Activated CD4-positive, alpha-beta T cell treated with anti-CD3 and anti-CD28 coated beads, Interleukin-2, amount 10 ng/mL, durations not matched to agents 24 days and 14 days (primary cell): Measurements from ENCODE around the gene B3GNT9. TPM values are rescaled to one million over a fixed set of nuclear protein-coding genes. Genes with fewer than 3 reads are reported as not detected.

Experiments used
- DNase-seq: peaks from one replicate; pipeline ENCODE4 v3.0.0; 2022
- H3K27ac Mint-ChIP-seq: one replicate; pipeline ENCODE4 v1.8.0; 2022; ENCODE audit warnings: mild to moderate bottlenecking, mixed read lengths
- H3K27me3 Mint-ChIP-seq: one replicate; pipeline ENCODE4 v1.8.0; 2022; ENCODE audit warnings: mixed read lengths
- H3K36me3 Mint-ChIP-seq: one replicate; pipeline ENCODE4 v1.8.0; 2022; ENCODE audit warnings: low read depth, mild to moderate bottlenecking, mixed read lengths
- H3K4me1 Mint-ChIP-seq: one replicate; pipeline ENCODE4 v1.8.0; 2021; ENCODE audit warnings: mixed read lengths
- H3K4me3 Mint-ChIP-seq: one replicate; pipeline ENCODE4 v1.8.0; 2022; ENCODE audit warnings: mild to moderate bottlenecking, moderate library complexity, mixed read lengths
- H3K9me3 Mint-ChIP-seq: one replicate; pipeline ENCODE4 v1.8.0; 2021; ENCODE audit warnings: mixed read lengths
- intact Hi-C: fragments of 100-400 bp; cut with micrococcal nuclease; formaldehyde crosslinking; loops from one replicate; pipeline ENCODE4 v1.15.1; 2023
- total RNA-seq: library from RNA; stranded (reverse); gene quantifications from 2 replicates; pipeline ENCODE4 v1.2.3, GENCODE V29; 2022

The B3GNT9 gene, protein sequence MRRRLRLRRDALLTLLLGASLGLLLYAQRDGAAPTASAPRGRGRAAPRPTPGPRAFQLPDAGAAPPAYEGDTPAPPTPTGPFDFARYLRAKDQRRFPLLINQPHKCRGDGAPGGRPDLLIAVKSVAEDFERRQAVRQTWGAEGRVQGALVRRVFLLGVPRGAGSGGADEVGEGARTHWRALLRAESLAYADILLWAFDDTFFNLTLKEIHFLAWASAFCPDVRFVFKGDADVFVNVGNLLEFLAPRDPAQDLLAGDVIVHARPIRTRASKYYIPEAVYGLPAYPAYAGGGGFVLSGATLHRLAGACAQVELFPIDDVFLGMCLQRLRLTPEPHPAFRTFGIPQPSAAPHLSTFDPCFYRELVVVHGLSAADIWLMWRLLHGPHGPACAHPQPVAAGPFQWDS
- 5.5 and 5.6 TPM in 2 replicates for total RNA-seq

GRCh38 chr16:67150833-67151396 is at the start of gene B3GNT9:
B3GNT9 (minus strand) TSS chr16:67150998; CDS start chr16:67150485, 513 bp downstream.
- peaks cover 34% of the 10 kb centered on the region for H3K4me1 Mint-ChIP-seq
- H3K9me3 Mint-ChIP-seq = no peaks in the 10 kb centered on the region
- peaks cover 42% of the 10 kb centered on the region for H3K36me3 Mint-ChIP-seq
- intact Hi-C loops = no loop called here
- peak; percentile 85 for DNase-seq
- peak within 1 kb of the TSS; percentile 62 for H3K27ac Mint-ChIP-seq
- no peaks in the 10 kb centered on the region for H3K27me3 Mint-ChIP-seq
- peak within 1 kb of the TSS; percentile 70 for H3K4me3 Mint-ChIP-seq

DNA sequence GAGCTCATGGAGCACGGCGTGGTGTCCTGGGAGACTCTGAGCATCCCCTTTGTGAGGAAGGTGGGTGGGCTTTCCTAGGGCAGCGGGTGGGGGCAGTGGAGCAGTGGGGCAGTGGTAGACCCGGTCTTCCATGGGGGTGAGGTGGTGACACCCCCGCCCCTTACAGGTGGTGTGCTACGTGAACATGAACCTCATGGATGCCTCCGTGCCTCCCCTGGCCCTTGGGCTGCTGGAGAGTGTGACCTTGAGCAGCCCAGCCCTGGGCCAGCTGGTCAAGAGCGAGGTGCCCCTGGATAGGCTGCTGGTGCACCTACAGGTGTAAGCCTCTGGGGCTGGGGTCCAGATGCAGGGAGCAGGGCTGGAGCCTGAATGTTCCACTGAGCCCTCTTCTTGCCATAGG is 49.7 kb upstream of the B3GNT9 start:
- intact Hi-C loops = no loop called here
- Mint-ChIP-seq H3K27ac (no peak overlapping the region), H3K4me1 (peaks cover 9% of the 10 kb centered on the region), H3K36me3 (peaks cover 39% of the 10 kb centered on the region), H3K4me3 (no peak overlapping the region), H3K27me3 (no peaks in the 10 kb centered on the region), H3K9me3 (no peaks in the 10 kb centered on the region)
- no peak for DNase-seq

DNA sequence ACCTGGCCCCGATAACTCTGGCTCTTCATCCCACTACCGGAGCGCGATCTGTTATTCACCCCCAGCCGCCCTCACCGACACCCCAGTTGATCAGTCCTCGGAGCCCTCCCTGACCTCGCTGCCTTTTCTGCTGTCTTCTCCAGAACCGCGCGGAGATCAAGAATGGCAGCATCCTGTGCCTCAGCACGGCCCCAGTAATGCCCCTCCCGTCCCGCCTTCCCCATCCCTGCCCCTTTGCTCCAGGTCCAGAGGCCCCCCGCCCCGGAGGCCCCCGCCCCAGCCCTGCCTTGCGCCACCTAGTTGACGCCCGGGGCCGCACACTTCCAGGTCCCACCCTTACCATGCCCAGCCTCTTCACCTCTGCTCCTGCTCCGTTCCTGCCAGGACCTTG is 49.0 kb upstream of the B3GNT9 start:
- intact Hi-C loops = no loop called here
- H3K27ac Mint-ChIP-seq = no peak overlapping the region
- H3K9me3 Mint-ChIP-seq = no peaks in the 10 kb centered on the region
- H3K36me3 Mint-ChIP-seq = peaks cover 46% of the 10 kb centered on the region
- H3K4me3 Mint-ChIP-seq = no peak overlapping the region
- DNase-seq = no peak
- H3K4me1 Mint-ChIP-seq = peaks cover 9% of the 10 kb centered on the region
- no peaks in the 10 kb centered on the region for H3K27me3 Mint-ChIP-seq

GRCh38 chr16:67199011-67199807 is 48.4 kb upstream of the B3GNT9 start, which contains the start of gene ELMO3:
ELMO3 (plus strand) TSS chr16:67199131; CDS start chr16:67199327, 196 bp downstream.
- Mint-ChIP-seq H3K9me3 (no peaks in the 10 kb centered on the region), H3K36me3 (peaks cover 51% of the 10 kb centered on the region), H3K27me3 (no peaks in the 10 kb centered on the region), H3K27ac (no peak within 1 kb of the TSS), H3K4me3 (no peak within 1 kb of the TSS), H3K4me1 (peaks cover 12% of the 10 kb centered on the region)
- intact Hi-C loops = no loop called here
- DNase-seq = no peak

GRCh38 chr16:67198238-67198734 is 47.5 kb upstream of the B3GNT9 start:
- H3K4me1 Mint-ChIP-seq = peaks cover 20% of the 10 kb centered on the region
- peaks cover 60% of the 10 kb centered on the region for H3K36me3 Mint-ChIP-seq
- no peaks in the 10 kb centered on the region for H3K9me3 Mint-ChIP-seq
- H3K27ac Mint-ChIP-seq = no peak overlapping the region
- no peaks in the 10 kb centered on the region for H3K27me3 Mint-ChIP-seq
- no peak overlapping the region for H3K4me3 Mint-ChIP-seq
- intact Hi-C loops = no loop called here
- no peak for DNase-seq

GRCh38 chr16:67197704-67198103 is 46.9 kb upstream of the B3GNT9 start:
- Mint-ChIP-seq H3K27ac (no peak overlapping the region), H3K9me3 (no peaks in the 10 kb centered on the region), H3K36me3 (peaks cover 63% of the 10 kb centered on the region), H3K4me1 (peaks cover 24% of the 10 kb centered on the region), H3K4me3 (no peak overlapping the region), H3K27me3 (no peaks in the 10 kb centered on the region)
- DNase-seq = no peak
- intact Hi-C loops = no loop called here

GRCh38 chr16:67196881-67197280 is 46.1 kb upstream of the B3GNT9 start:
- DNase-seq = no peak
- intact Hi-C loops = no loop called here
- H3K9me3 Mint-ChIP-seq = no peaks in the 10 kb centered on the region
- H3K4me3 Mint-ChIP-seq = no peak overlapping the region
- H3K27me3 Mint-ChIP-seq = no peaks in the 10 kb centered on the region
- peaks cover 68% of the 10 kb centered on the region for H3K36me3 Mint-ChIP-seq
- no peak overlapping the region for H3K27ac Mint-ChIP-seq
- H3K4me1 Mint-ChIP-seq = peaks cover 27% of the 10 kb centered on the region

DNA sequence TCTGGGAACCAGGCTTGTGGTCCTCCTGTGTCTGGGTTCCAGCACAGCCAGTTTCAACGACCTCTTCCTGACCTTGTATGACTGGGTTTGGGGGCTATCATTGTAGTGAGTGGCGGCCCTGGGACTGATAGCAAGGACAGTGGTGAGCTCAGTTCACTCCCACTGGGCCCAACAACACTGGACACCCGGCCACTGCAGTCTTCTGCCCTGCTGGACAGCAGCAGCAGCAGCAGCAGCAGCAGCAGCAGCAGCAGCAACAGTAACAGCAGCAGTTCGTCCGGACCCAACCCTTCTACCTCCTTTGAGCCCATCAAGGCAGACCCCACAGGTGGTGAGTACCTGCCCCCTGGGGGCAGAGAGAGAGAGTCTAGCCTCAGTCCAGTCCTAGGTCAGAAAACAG is 44.9 kb upstream of the B3GNT9 start:
- DNase-seq = no peak
- no peaks in the 10 kb centered on the region for H3K27me3 Mint-ChIP-seq
- no peaks in the 10 kb centered on the region for H3K9me3 Mint-ChIP-seq
- peaks cover 67% of the 10 kb centered on the region for H3K36me3 Mint-ChIP-seq
- no peak overlapping the region for H3K27ac Mint-ChIP-seq
- intact Hi-C loops = no loop called here
- no peak overlapping the region for H3K4me3 Mint-ChIP-seq
- H3K4me1 Mint-ChIP-seq = peaks cover 34% of the 10 kb centered on the region

GRCh38 chr16:67194260-67194659 is 43.5 kb upstream of the B3GNT9 start:
- H3K4me1 Mint-ChIP-seq = peaks cover 34% of the 10 kb centered on the region
- no peaks in the 10 kb centered on the region for H3K27me3 Mint-ChIP-seq

GRCh38 chr16:67193536-67193935 is 42.7 kb upstream of the B3GNT9 start:
- intact Hi-C loops = no loop called here
- Mint-ChIP-seq H3K9me3 (no peaks in the 10 kb centered on the region), H3K4me3 (peak overlapping the region; percentile 93), H3K27ac (peak overlapping the region; percentile 34), H3K4me1 (peaks cover 34% of the 10 kb centered on the region), H3K27me3 (no peaks in the 10 kb centered on the region), H3K36me3 (peaks cover 58% of the 10 kb centered on the region)
- DNase-seq = no peak

More at GRCh38 chr16:67194260-67194659, 43.5 kb upstream of the B3GNT9 start:
- no peak for DNase-seq
- peaks cover 58% of the 10 kb centered on the region for H3K36me3 Mint-ChIP-seq
- no peaks in the 10 kb centered on the region for H3K9me3 Mint-ChIP-seq
- H3K27ac Mint-ChIP-seq = no peak overlapping the region
- intact Hi-C loops = no loop called here
- H3K4me3 Mint-ChIP-seq = peak overlapping the region; percentile 93

- H3K36me3 Mint-ChIP-seq = peaks cover 51% of the 10 kb centered on the region
- H3K27ac Mint-ChIP-seq = peak overlapping the region; percentile 88
- intact Hi-C loops = loop anchor here (1.0 kb wide), 2 partner anchors 10 to 33 kb away; partner anchors contain the start of gene MATCAP1
- peaks cover 34% of the 10 kb centered on the region for H3K4me1 Mint-ChIP-seq
- H3K9me3 Mint-ChIP-seq = no peaks in the 10 kb centered on the region
- peak overlapping the region; percentile 93 for H3K4me3 Mint-ChIP-seq
- no peak for DNase-seq
- no peaks in the 10 kb centered on the region for H3K27me3 Mint-ChIP-seq
Observed at GRCh38 chr16:67192781-67193361, 42.1 kb upstream of the B3GNT9 start.

DNA sequence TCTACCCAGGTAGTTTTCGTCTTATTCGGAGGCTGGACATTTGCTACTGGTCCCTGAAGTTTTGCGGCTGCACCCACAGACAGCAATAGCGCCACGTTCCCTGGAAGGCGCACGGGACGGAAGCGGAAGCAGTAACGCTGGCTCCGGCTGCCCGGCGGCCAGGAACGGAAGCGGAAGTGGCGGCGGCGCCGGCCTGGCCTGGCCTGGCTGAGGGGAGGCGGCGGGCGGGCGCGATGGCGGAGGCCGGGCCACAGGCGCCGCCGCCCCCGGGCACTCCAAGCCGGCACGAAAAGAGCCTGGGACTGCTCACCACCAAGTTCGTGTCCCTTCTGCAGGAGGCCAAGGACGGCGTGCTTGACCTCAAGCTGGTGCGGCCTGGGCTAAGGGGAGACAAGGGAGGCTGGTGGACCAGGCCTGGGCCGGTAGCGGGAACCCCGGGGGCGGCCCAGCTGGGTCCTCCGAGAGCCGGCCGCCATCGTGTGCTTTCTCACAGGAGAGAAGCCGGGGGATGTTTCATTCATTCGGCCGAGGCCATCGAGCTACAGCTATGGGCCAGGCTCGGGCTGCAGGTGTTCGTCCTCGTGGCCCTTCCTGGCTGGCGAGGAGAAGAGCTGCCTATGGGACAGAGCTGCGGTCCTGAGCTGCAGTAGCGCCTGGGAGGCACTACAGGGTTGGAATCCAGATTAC is 41.3 kb upstream of the B3GNT9 start, which contains the start of gene E2F4:
Gene E2F4 (plus strand): TSS at position 161 of the 687 bp plus-strand sequence. CDS start 73 bp downstream, at position 234.
- Mint-ChIP-seq H3K4me1 (peaks cover 31% of the 10 kb centered on the region), H3K36me3 (peaks cover 47% of the 10 kb centered on the region), H3K9me3 (no peaks in the 10 kb centered on the region), H3K4me3 (peak within 1 kb of the TSS; percentile 93), H3K27ac (peak within 1 kb of the TSS; percentile 88), H3K27me3 (no peaks in the 10 kb centered on the region)
- peak; percentile 97 for DNase-seq
- intact Hi-C loops = loop anchor here (1.0 kb wide), 2 partner anchors 9 to 34 kb away; partner anchors contain the start of gene MATCAP1
